A673 (cell line): ENCODE results near the gene LRTM2. TPM values are rescaled to one million over a fixed set of nuclear protein-coding genes. Genes with fewer than 3 reads are reported as not detected.

Source experiments
- BruUV-seq: library from RNA; stranded (reverse); fragments of 400-500 nt; replicated peaks from 2 replicates; lab custom pipeline; 2021; lab: Mats Ljungman, UMichigan
- CTCF ChIA-PET: fragments of 300-600 bp; sonication (Branson Sonifier 250); formaldehyde crosslinking; loops from one replicate; lab custom pipeline; 2022; ENCODE audit warnings: antibody characterized with exemption; lab: Charles Lee
- POLR2A ChIA-PET: fragments of 300-600 bp; sonication (Branson Sonifier 250); formaldehyde crosslinking; loops from one replicate; lab custom pipeline; 2022; ENCODE audit warnings: antibody characterized with exemption; ENCODE audit not compliant: low non-redundant PET; lab: Charles Lee
- DNase-seq: peaks from one replicate; pipeline ENCODE4 v3.0.0-alpha.2; 2015; ENCODE audit warnings: low spot score
- H3K27ac ChIP-seq: fragments of 200-600 bp; sonication (generic); 2 replicates; pipeline ENCODE4 v1.5.1; 2016; ENCODE audit warnings: mixed run types, low read depth, mild to moderate bottlenecking, mixed read lengths, antibody characterized with exemption, low read length; ENCODE audit not compliant: poor library complexity, severe bottlenecking
- H3K27me3 ChIP-seq: fragments of 200-600 bp; sonication (generic); replicated peaks from 2 replicates; pipeline ENCODE4 v1.6.1; 2017; ENCODE audit warnings: mixed run types, low read depth, mild to moderate bottlenecking, mixed read lengths, antibody characterized with exemption, low read length; ENCODE audit not compliant: insufficient read depth, poor library complexity
- H3K36me3 ChIP-seq: fragments of 200-600 bp; sonication (generic); 2 replicates; pipeline ENCODE4 v1.6.1; 2016; ENCODE audit warnings: mixed run types, mild to moderate bottlenecking, mixed read lengths, antibody characterized with exemption, low read length; ENCODE audit not compliant: insufficient read depth, poor library complexity, severe bottlenecking
- H3K4me1 ChIP-seq: fragments of 200-600 bp; sonication (generic); 2 replicates; pipeline ENCODE4 v1.6.1; 2017; ENCODE audit warnings: mixed run types, mild to moderate bottlenecking, mixed read lengths, antibody characterized with exemption, low read length; ENCODE audit not compliant: insufficient read depth, poor library complexity, severe bottlenecking
- H3K4me3 ChIP-seq: fragments of 200-600 bp; sonication (generic); 2 replicates; pipeline ENCODE4 v1.5.1; 2016; ENCODE audit warnings: low read depth, mixed run types, mild to moderate bottlenecking, mixed read lengths, low read length; ENCODE audit not compliant: poor library complexity, severe bottlenecking
- H3K9me3 ChIP-seq: fragments of 200-600 bp; sonication (generic); 2 replicates; pipeline ENCODE4 v1.6.1; 2016; ENCODE audit warnings: mixed run types, low read depth, mild to moderate bottlenecking, mixed read lengths, antibody characterized with exemption, low read length; ENCODE audit not compliant: poor library complexity, severe bottlenecking
- EZH2 ChIP-seq: fragments of 200-600 bp; sonication (generic); IDR thresholded peaks from 2 replicates; pipeline ENCODE4 v1.6.1; 2017; ENCODE audit warnings: borderline replicate concordance, low read depth, mild to moderate bottlenecking, mixed read lengths, antibody characterized with exemption, low read length; ENCODE audit not compliant: poor library complexity, severe bottlenecking
- intact Hi-C: fragments of 100-400 bp; cut with micrococcal nuclease; formaldehyde crosslinking; loops from one replicate; pipeline ENCODE4 v1.10.0; 2022; ENCODE audit not compliant: unreplicated experiment
- total RNA-seq: library from RNA; stranded (reverse); gene quantifications from 2 replicates; pipeline ENCODE4 v1.2.3, GENCODE V29; 2021
- TF ChIP-seq, protein P1 (sequence below): fragments of 300-800, 200-600 bp; sonication (generic); conservative IDR thresholded peaks from 2 replicates; pipeline ENCODE4 v1.5.1; 2017; ENCODE audit warnings: low read depth, mild to moderate bottlenecking, antibody characterized with exemption, low read length, moderate library complexity, mixed read lengths

LRTM2 gene
- total RNA-seq, 1 experiment from 2014 or later = not detected

DNA sequence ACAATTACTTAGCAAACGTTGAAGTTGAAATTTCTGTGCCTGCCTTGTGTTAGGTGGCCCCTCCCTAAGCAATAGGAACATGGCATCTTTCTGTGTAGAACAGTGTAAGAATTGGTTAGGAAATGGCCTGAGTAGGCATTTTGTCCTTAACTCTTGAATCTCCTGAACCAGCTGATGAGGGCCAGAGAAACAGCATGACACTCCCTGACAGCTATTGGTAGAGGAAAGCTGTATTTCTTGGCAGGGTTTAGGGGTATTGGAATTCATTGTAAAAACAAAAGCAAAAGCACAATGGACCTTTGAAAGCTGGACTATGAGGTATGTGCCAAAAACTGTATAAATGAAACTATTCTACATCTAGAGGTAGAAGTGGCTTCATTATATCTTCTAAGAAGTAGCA, 40.6 kb upstream of the LRTM2 start:
- Histone ChIP-seq H3K27ac (no peak overlapping the region), H3K4me3 (no peak overlapping the region), H3K9me3 (no peaks in the 10 kb centered on the region), H3K36me3 (peaks cover 23% of the 10 kb centered on the region), H3K27me3 (no peaks in the 10 kb centered on the region), H3K4me1 (peaks cover 15% of the 10 kb centered on the region)
- ChIA-PET CTCF (no interaction called here), POLR2A (no interaction called here)
- intact Hi-C loops = no loop called here
- DNase-seq = no peak
- no TSS peak for BruUV-seq
- TF ChIP-seq, protein P1, sequence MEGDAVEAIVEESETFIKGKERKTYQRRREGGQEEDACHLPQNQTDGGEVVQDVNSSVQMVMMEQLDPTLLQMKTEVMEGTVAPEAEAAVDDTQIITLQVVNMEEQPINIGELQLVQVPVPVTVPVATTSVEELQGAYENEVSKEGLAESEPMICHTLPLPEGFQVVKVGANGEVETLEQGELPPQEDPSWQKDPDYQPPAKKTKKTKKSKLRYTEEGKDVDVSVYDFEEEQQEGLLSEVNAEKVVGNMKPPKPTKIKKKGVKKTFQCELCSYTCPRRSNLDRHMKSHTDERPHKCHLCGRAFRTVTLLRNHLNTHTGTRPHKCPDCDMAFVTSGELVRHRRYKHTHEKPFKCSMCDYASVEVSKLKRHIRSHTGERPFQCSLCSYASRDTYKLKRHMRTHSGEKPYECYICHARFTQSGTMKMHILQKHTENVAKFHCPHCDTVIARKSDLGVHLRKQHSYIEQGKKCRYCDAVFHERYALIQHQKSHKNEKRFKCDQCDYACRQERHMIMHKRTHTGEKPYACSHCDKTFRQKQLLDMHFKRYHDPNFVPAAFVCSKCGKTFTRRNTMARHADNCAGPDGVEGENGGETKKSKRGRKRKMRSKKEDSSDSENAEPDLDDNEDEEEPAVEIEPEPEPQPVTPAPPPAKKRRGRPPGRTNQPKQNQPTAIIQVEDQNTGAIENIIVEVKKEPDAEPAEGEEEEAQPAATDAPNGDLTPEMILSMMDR = no peak
- TF ChIP-seq EZH2 = no peak

DNA sequence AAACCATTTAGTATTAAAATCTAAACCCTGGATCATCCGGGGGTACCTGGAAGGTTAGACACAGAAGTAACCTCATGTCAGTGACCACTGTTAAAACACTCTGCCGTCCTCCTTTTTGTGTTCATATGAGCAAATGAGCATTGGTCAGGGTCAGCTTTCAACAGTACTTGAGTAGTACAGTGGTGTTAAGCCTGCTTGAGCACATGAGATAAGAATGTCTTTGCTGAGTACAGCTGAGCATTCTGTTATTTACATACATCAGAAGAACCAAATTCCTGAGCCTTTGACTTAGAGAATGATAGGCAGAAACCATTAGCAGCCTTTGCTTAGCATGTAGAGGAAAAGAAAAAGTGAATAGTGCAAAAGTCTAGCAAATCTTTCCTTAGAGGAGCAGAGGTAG, 38.6 kb upstream of the LRTM2 start:
- no peak for TF ChIP-seq EZH2
- TF ChIP-seq, protein P1 = no peak
- no peaks in the 10 kb centered on the region for H3K9me3 ChIP-seq
- ChIA-PET CTCF (no interaction called here), POLR2A (no interaction called here)
- no peak overlapping the region for H3K27ac ChIP-seq
- H3K27me3 ChIP-seq = no peaks in the 10 kb centered on the region
- peaks cover 3% of the 10 kb centered on the region for H3K4me1 ChIP-seq
- intact Hi-C loops = no loop called here
- no TSS peak for BruUV-seq
- H3K4me3 ChIP-seq = no peak overlapping the region
- peaks cover 32% of the 10 kb centered on the region for H3K36me3 ChIP-seq
- DNase-seq = no peak

DNA sequence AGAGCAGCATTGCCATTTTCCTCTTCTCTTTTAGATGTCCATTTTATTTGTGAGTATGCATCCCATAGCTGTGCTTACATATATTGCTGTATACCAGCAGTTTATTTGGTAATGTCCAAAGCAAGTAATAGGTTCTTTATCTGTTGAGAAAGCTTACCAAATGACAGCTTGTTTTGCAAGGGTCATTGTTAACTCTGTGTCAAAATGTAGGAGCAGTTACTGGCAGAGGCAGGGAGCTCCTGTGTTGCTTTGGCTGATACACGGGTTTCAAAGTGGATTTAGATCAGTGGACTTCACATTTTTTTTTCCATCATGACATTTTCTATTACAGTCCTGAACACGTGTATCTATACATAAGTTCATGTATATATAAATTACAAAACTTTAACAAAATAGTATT, 38.1 kb upstream of the LRTM2 start:
- H3K4me3 ChIP-seq = no peak overlapping the region
- intact Hi-C loops = no loop called here
- peaks cover 36% of the 10 kb centered on the region for H3K36me3 ChIP-seq
- TF ChIP-seq EZH2 = no peak
- TF ChIP-seq, protein P1 = no peak
- POLR2A ChIA-PET = no interaction called here
- H3K4me1 ChIP-seq = no peaks in the 10 kb centered on the region
- no peak for DNase-seq
- no TSS peak for BruUV-seq
- no peak overlapping the region for H3K27ac ChIP-seq
- CTCF ChIA-PET = no interaction called here
- no peaks in the 10 kb centered on the region for H3K9me3 ChIP-seq
- H3K27me3 ChIP-seq = no peaks in the 10 kb centered on the region
